ENCODE results near the gene PRF1. TPM values are rescaled to one million over a fixed set of nuclear protein-coding genes. Genes with fewer than 3 reads are reported as not detected.

The PRF1 gene
- total and polyA plus RNA-seq, 2 of the 13 experiments (the other 11 are each of a cell fraction or from before 2014, with no cell fraction given), result 1.00 to 1.4 TPM

DNA sequence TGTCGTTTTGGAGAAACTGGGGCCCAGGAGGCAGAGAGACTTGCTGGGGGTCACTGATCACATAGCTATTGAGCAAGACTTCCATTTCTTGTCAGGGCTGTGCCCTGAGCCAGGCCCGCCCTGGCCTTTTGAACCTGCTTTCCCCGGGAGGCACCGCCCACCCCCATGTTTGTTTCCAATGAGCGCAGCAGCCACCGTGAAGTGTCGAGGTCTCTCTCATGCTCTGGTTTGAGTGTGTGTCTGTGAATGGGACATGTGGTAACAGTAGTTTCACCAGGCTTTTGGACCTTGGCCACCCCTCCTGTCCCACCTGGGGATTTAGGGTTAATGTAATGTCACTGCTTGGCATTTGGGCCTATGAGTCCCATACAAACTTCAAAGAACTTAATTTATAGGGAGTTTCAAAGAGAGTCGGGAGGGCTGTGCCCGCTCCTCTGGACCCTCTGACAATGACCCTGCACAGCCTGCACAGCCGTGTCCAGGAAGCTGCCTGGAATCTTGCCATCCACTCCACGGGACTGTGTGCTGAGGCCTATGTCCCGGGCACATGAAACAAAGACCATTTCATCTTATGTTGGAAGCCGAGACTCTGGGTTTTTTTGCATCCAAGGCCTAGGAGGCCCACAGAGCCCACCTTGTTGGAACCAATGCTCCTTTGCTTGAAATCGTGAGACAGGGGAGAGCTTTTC, 6.3 kb downstream of the PRF1 start (continued):
- TF ChIP-seq, protein P1, sequence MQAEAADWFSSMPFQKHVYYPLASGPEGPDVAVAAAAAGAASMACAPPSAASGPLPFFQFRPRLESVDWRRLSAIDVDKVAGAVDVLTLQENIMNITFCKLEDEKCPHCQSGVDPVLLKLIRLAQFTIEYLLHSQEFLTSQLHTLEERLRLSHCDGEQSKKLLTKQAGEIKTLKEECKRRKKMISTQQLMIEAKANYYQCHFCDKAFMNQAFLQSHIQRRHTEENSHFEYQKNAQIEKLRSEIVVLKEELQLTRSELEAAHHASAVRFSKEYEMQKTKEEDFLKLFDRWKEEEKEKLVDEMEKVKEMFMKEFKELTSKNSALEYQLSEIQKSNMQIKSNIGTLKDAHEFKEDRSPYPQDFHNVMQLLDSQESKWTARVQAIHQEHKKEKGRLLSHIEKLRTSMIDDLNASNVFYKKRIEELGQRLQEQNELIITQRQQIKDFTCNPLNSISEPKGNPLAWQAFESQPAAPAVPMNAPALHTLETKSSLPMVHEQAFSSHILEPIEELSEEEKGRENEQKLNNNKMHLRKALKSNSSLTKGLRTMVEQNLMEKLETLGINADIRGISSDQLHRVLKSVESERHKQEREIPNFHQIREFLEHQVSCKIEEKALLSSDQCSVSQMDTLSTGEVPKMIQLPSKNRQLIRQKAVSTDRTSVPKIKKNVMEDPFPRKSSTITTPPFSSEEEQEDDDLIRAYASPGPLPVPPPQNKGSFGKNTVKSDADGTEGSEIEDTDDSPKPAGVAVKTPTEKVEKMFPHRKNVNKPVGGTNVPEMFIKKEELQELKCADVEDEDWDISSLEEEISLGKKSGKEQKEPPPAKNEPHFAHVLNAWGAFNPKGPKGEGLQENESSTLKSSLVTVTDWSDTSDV (CRISPR knock-in tag; IDR thresholded peaks at IDR 0.05), result no peak
- TF ChIP-seq, protein P2, sequence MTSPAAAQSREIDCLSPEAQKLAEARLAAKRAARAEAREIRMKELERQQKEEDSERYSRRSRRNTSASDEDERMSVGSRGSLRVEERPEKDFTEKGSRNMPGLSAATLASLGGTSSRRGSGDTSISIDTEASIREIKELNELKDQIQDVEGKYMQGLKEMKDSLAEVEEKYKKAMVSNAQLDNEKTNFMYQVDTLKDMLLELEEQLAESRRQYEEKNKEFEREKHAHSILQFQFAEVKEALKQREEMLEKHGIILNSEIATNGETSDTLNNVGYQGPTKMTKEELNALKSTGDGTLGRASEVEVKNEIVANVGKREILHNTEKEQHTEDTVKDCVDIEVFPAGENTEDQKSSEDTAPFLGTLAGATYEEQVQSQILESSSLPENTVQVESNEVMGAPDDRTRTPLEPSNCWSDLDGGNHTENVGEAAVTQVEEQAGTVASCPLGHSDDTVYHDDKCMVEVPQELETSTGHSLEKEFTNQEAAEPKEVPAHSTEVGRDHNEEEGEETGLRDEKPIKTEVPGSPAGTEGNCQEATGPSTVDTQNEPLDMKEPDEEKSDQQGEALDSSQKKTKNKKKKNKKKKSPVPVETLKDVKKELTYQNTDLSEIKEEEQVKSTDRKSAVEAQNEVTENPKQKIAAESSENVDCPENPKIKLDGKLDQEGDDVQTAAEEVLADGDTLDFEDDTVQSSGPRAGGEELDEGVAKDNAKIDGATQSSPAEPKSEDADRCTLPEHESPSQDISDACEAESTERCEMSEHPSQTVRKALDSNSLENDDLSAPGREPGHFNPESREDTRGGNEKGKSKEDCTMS (CRISPR knock-in tag; conservative IDR thresholded peaks at IDR 0.05), result no peak
- TF ChIP-seq ZBTB1 (CRISPR knock-in tag; IDR thresholded peaks at IDR 0.05; ENCODE audit: borderline replicate concordance) (no peak), LCORL (IDR thresholded peaks at IDR 0.05) (no peak), LCORL (CRISPR knock-in tag; IDR thresholded peaks at IDR 0.05) (peak; percentile 66), ZBTB3 (CRISPR knock-in tag; IDR thresholded peaks at IDR 0.05; ENCODE audit: borderline replicate concordance, low read depth) (no peak), YEATS4 (CRISPR knock-in tag; IDR thresholded peaks at IDR 0.05; ENCODE audit: borderline replicate concordance) (no peak), TSC22D2 (CRISPR knock-in tag; IDR thresholded peaks at IDR 0.05; ENCODE audit: borderline replicate concordance) (no peak), NBN (conservative IDR thresholded peaks at IDR 0.05) (no peak), RXRA (CRISPR knock-in tag; IDR thresholded peaks at IDR 0.05) (peak; percentile 66; the same call in 1 of the 2 replicates), BORCS8-MEF2B (CRISPR knock-in tag; IDR thresholded peaks at IDR 0.05) (no peak)
- TF ChIP-seq, protein P3, sequence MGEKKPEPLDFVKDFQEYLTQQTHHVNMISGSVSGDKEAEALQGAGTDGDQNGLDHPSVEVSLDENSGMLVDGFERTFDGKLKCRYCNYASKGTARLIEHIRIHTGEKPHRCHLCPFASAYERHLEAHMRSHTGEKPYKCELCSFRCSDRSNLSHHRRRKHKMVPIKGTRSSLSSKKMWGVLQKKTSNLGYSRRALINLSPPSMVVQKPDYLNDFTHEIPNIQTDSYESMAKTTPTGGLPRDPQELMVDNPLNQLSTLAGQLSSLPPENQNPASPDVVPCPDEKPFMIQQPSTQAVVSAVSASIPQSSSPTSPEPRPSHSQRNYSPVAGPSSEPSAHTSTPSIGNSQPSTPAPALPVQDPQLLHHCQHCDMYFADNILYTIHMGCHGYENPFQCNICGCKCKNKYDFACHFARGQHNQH (CRISPR knock-in tag; IDR thresholded peaks at IDR 0.05), result no peak
- TF ChIP-seq, protein P4, sequence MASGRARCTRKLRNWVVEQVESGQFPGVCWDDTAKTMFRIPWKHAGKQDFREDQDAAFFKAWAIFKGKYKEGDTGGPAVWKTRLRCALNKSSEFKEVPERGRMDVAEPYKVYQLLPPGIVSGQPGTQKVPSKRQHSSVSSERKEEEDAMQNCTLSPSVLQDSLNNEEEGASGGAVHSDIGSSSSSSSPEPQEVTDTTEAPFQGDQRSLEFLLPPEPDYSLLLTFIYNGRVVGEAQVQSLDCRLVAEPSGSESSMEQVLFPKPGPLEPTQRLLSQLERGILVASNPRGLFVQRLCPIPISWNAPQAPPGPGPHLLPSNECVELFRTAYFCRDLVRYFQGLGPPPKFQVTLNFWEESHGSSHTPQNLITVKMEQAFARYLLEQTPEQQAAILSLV (CRISPR knock-in tag; IDR thresholded peaks at IDR 0.05; ENCODE audit: borderline replicate concordance), result 0 out of 2 replicates have a peak, but pooled peaks have one; percentile 53
- TF ChIP-seq, protein P5, sequence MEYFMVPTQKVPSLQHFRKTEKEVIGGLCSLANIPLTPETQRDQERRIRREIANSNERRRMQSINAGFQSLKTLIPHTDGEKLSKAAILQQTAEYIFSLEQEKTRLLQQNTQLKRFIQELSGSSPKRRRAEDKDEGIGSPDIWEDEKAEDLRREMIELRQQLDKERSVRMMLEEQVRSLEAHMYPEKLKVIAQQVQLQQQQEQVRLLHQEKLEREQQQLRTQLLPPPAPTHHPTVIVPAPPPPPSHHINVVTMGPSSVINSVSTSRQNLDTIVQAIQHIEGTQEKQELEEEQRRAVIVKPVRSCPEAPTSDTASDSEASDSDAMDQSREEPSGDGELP (IDR thresholded peaks at IDR 0.05; ENCODE audit: borderline replicate concordance, low read depth), result no peak; the same call in 1 of the 2 replicates
- TF ChIP-seq, protein P6, sequence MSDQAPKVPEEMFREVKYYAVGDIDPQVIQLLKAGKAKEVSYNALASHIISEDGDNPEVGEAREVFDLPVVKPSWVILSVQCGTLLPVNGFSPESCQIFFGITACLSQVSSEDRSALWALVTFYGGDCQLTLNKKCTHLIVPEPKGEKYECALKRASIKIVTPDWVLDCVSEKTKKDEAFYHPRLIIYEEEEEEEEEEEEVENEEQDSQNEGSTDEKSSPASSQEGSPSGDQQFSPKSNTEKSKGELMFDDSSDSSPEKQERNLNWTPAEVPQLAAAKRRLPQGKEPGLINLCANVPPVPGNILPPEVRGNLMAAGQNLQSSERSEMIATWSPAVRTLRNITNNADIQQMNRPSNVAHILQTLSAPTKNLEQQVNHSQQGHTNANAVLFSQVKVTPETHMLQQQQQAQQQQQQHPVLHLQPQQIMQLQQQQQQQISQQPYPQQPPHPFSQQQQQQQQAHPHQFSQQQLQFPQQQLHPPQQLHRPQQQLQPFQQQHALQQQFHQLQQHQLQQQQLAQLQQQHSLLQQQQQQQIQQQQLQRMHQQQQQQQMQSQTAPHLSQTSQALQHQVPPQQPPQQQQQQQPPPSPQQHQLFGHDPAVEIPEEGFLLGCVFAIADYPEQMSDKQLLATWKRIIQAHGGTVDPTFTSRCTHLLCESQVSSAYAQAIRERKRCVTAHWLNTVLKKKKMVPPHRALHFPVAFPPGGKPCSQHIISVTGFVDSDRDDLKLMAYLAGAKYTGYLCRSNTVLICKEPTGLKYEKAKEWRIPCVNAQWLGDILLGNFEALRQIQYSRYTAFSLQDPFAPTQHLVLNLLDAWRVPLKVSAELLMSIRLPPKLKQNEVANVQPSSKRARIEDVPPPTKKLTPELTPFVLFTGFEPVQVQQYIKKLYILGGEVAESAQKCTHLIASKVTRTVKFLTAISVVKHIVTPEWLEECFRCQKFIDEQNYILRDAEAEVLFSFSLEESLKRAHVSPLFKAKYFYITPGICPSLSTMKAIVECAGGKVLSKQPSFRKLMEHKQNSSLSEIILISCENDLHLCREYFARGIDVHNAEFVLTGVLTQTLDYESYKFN (CRISPR knock-in tag; conservative IDR thresholded peaks at IDR 0.05), result peak; percentile 53
- TF ChIP-seq, protein P7, sequence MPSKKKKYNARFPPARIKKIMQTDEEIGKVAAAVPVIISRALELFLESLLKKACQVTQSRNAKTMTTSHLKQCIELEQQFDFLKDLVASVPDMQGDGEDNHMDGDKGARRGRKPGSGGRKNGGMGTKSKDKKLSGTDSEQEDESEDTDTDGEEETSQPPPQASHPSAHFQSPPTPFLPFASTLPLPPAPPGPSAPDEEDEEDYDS (CRISPR knock-in tag; IDR thresholded peaks at IDR 0.05), result no peak
